ENCODE results near the gene C21orf58.

- TF ChIP-seq CTCF (IDR thresholded peaks at IDR 0.05) (no peak), EP300 (IDR thresholded peaks at IDR 0.05) (no peak), POLR2A (IDR thresholded peaks at IDR 0.05) (no peak)
Observed at GRCh38 chr21:46255166-46255565, 68.5 kb downstream of the C21orf58 start.

All from tibial nerve (tissue), 4 donors.